Neutrophil (primary cell): Measurements from ENCODE around the gene SNRNP200.

Experiments
- H3K27ac ChIP-seq: fragments of 200-600 bp; sonication (generic); 2 replicates; pipeline ENCODE4 v1.5.1; 2016; ENCODE audit warnings: mild to moderate bottlenecking, moderate library complexity
- H3K27me3 ChIP-seq: fragments of 200-600 bp; sonication (generic); 2 replicates; pipeline ENCODE4 v1.6.0; 2016; ENCODE audit warnings: mild to moderate bottlenecking
- H3K36me3 ChIP-seq: fragments of 200-600 bp; sonication (generic); 2 replicates; pipeline ENCODE4 v1.5.1; 2017
- H3K4me1 ChIP-seq, 2 experiments: fragments of 200-600 bp in 1 of 2; sonication (generic) in 1 of 2; 1 replicate in 1 of 2; 2 replicates in 1 of 2; pipeline versions ENCODE4 v1.5.1 to v1.6.1; 2013 to 2016; ENCODE audit warnings: low read depth in 1 of 2, low read length in 1 of 2, mild to moderate bottlenecking in 1 of 2, moderate library complexity in 1 of 2; ENCODE audit not compliant: control insufficient read depth in 1 of 2, insufficient read depth in 1 of 2
- H3K4me3 ChIP-seq, 2 experiments: fragments of 200-600 bp in 1 of 2; sonication (generic) in 1 of 2; 1 replicate in 1 of 2; 2 replicates in 1 of 2; pipeline ENCODE4 v1.5.1; 2013 to 2016; ENCODE audit warnings: low read depth in 1 of 2, low read length in 1 of 2, mild to moderate bottlenecking in 1 of 2, moderate library complexity in 1 of 2
- H3K9me3 ChIP-seq: fragments of 200-600 bp; sonication (generic); 2 replicates; pipeline ENCODE4 v1.5.1; 2016
- TF ChIP-seq, protein P1 (sequence below): fragments of 200-600 bp; sonication (generic); IDR thresholded peaks from 2 replicates; pipeline ENCODE4 v1.5.1; 2016; ENCODE audit warnings: antibody characterized with exemption

SNRNP200 gene

GRCh38 chr2:96329874-96330273, 24.5 kb upstream of the SNRNP200 start:
- TF ChIP-seq, protein P1, sequence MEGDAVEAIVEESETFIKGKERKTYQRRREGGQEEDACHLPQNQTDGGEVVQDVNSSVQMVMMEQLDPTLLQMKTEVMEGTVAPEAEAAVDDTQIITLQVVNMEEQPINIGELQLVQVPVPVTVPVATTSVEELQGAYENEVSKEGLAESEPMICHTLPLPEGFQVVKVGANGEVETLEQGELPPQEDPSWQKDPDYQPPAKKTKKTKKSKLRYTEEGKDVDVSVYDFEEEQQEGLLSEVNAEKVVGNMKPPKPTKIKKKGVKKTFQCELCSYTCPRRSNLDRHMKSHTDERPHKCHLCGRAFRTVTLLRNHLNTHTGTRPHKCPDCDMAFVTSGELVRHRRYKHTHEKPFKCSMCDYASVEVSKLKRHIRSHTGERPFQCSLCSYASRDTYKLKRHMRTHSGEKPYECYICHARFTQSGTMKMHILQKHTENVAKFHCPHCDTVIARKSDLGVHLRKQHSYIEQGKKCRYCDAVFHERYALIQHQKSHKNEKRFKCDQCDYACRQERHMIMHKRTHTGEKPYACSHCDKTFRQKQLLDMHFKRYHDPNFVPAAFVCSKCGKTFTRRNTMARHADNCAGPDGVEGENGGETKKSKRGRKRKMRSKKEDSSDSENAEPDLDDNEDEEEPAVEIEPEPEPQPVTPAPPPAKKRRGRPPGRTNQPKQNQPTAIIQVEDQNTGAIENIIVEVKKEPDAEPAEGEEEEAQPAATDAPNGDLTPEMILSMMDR = no peak

GRCh38 chr2:96329456-96329855, 24.1 kb upstream of the SNRNP200 start:
- no peak overlapping the region for H3K4me3 ChIP-seq
- H3K27ac ChIP-seq = no peak overlapping the region
- peaks cover 22% of the 10 kb centered on the region for H3K27me3 ChIP-seq
- no peaks in the 10 kb centered on the region for H3K9me3 ChIP-seq
- H3K36me3 ChIP-seq = no peaks in the 10 kb centered on the region
- peaks cover 15 to 18% of the 10 kb centered on the region in 2 experiments for H3K4me1 ChIP-seq
- TF ChIP-seq, protein P1 = no peak

More at GRCh38 chr2:96329874-96330273, 24.5 kb upstream of the SNRNP200 start:
- Histone ChIP-seq H3K4me1 (peaks cover 15 to 16% of the 10 kb centered on the region in 2 experiments), H3K9me3 (no peaks in the 10 kb centered on the region), H3K4me3 (no peak overlapping the region), H3K36me3 (no peaks in the 10 kb centered on the region), H3K27ac (no peak overlapping the region), H3K27me3 (peaks cover 18% of the 10 kb centered on the region)

DNA sequence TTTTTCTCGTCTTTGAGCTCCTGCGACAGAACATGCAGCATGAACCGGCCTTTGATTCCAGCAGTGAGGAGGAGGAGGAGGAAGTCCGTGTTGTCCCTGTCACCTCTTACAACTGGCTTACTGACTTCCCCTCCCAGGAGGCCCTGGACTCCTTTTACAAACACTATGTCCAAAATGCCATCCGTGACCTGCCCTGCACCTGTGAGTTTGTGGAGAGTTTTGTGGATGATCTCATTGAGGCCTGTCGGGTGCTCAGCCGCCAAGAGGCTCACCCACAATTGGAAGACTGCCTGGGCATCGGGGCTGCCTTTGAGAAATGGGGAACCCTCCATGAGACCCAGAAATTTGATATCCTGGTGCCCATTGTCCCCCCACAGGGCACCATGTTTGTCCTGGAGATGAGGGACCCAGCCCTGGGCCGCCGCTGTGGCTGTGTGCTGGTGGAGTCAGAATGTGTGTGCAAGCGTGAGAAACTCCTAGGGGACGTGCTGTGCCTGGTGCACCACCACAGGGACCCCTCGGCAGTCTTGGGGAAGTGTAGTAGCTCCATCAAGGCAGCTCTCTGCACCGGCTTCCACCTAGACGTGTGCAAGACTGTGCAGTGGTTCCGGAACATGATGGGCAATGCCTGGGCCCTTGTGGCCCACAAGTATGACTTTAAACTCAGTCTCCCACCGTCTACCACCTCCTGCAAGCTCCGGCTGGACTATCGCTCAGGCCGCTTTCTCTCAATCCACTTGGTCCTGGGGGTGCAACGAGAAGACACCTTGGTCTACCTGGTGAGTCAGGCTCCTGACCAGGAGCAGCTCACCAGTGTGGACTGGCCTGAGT, 21.9 kb upstream of the SNRNP200 start:
- Histone ChIP-seq H3K4me3 (no peak overlapping the region), H3K27me3 (peaks cover 44% of the 10 kb centered on the region), H3K36me3 (no peaks in the 10 kb centered on the region), H3K27ac (no peak overlapping the region), H3K9me3 (no peaks in the 10 kb centered on the region), H3K4me1 (peaks cover 16 to 21% of the 10 kb centered on the region in 2 experiments)
- TF ChIP-seq, protein P1 = no peak

- H3K36me3 ChIP-seq = no peaks in the 10 kb centered on the region
- no peak overlapping the region for H3K4me3 ChIP-seq
- H3K9me3 ChIP-seq = no peaks in the 10 kb centered on the region
- TF ChIP-seq, protein P1 = no peak
- H3K4me1 ChIP-seq = peaks cover 22 to 26% of the 10 kb centered on the region in 2 experiments
- H3K27me3 ChIP-seq = peaks cover 51% of the 10 kb centered on the region
- H3K27ac ChIP-seq = no peak overlapping the region
These were observed 21.2 kb upstream of the SNRNP200 start for GRCh38 chr2:96326564-96326963.

- H3K36me3 ChIP-seq = no peaks in the 10 kb centered on the region
- TF ChIP-seq, protein P1 = no peak
- H3K4me1 ChIP-seq = peaks cover 29 to 33% of the 10 kb centered on the region in 2 experiments
- peak overlapping the region; percentile 68 to 80 for H3K4me3 ChIP-seq
- H3K27ac ChIP-seq = no peak overlapping the region
- H3K9me3 ChIP-seq = no peaks in the 10 kb centered on the region
- peaks cover 58% of the 10 kb centered on the region for H3K27me3 ChIP-seq
These were observed 20.5 kb upstream of the SNRNP200 start for GRCh38 chr2:96325884-96326255.
